HEK293T (cell line): ENCODE results near the gene MPZ.
"Not testable (repeated sequence)": the region's sequence is repeated elsewhere in the genome, so short reads cannot be mapped to it uniquely, and the experiment has no call there.

ENCODE experiments used
- CTCF ChIA-PET: fragments of 350-600 bp; formaldehyde crosslinking; extraction: SDS; loops from one replicate; lab custom pipeline; 2021; ENCODE audit warnings: antibody characterized with exemption, inconsistent platforms; lab: Yijun Ruan, JAX
- POLR2A ChIA-PET: fragments of 350-600 bp; formaldehyde crosslinking; extraction: SDS; loops from one replicate; lab custom pipeline; 2020; ENCODE audit warnings: antibody characterized with exemption, inconsistent platforms; lab: Yijun Ruan, JAX
- DNase-seq: peaks from one replicate; pipeline ENCODE4 v3.0.0; 2012; ENCODE audit warnings: mixed read lengths; ENCODE audit errors: extremely low spot score
- ARNT ChIP-seq: fragments of 450-650 bp; IDR thresholded peaks from 2 replicates; pipeline ENCODE4 v1.6.1; 2017; ENCODE audit warnings: mild to moderate bottlenecking
- BHLHE40 ChIP-seq: fragments of 450-650 bp; IDR thresholded peaks from 2 replicates; pipeline ENCODE4 v1.6.1; 2016; ENCODE audit warnings: mild to moderate bottlenecking, moderate library complexity, borderline replicate concordance
- CTBP1 ChIP-seq: fragments of 450-650 bp; IDR thresholded peaks from 2 replicates; pipeline ENCODE4 v1.6.1; 2016; ENCODE audit warnings: borderline replicate concordance
- ELF4 ChIP-seq: fragments of 450-650 bp; IDR thresholded peaks from 2 replicates; pipeline ENCODE4 v1.6.1; 2017; ENCODE audit warnings: antibody characterized with exemption
- FOXA1 ChIP-seq: fragments of 450-650 bp; IDR thresholded peaks from 2 replicates; pipeline ENCODE4 v1.6.1; 2016; ENCODE audit warnings: mild to moderate bottlenecking
- FOXK2 ChIP-seq: fragments of 450-650 bp; IDR thresholded peaks from 2 replicates; pipeline ENCODE4 v1.6.1; 2016; ENCODE audit warnings: mild to moderate bottlenecking
- FOXM1 ChIP-seq: fragments of 450-650 bp; IDR thresholded peaks from 2 replicates; pipeline ENCODE4 v1.6.1; 2017; ENCODE audit warnings: mild to moderate bottlenecking, borderline replicate concordance
- HDGF ChIP-seq: fragments of 450-650 bp; IDR thresholded peaks from 2 replicates; pipeline ENCODE4 v1.6.1; 2017; ENCODE audit warnings: antibody characterized with exemption, borderline replicate concordance
- L3MBTL2 ChIP-seq: fragments of 450-650 bp; conservative IDR thresholded peaks from 2 replicates; pipeline ENCODE4 v1.6.1; 2016; ENCODE audit warnings: mild to moderate bottlenecking
- LEF1 ChIP-seq: fragments of 450-650 bp; IDR thresholded peaks from 2 replicates; pipeline ENCODE4 v1.6.1; 2017; ENCODE audit warnings: mild to moderate bottlenecking, borderline replicate concordance
- NFRKB ChIP-seq: fragments of 450-650 bp; IDR thresholded peaks from 2 replicates; pipeline ENCODE4 v1.6.1; 2016; ENCODE audit warnings: mild to moderate bottlenecking, moderate library complexity
- SP1 ChIP-seq: fragments of 450-650 bp; IDR thresholded peaks from 2 replicates; pipeline ENCODE4 v1.6.1; 2017
- SUZ12 ChIP-seq: fragments of 450-650 bp; IDR thresholded peaks from 2 replicates; pipeline ENCODE4 v1.6.1; 2016; ENCODE audit warnings: mild to moderate bottlenecking
- TARDBP ChIP-seq: fragments of 450-650 bp; IDR thresholded peaks from 2 replicates; pipeline ENCODE4 v1.6.1; 2016
- ZNF384 ChIP-seq: fragments of 450-650 bp; IDR thresholded peaks from 2 replicates; pipeline ENCODE4 v1.6.1; 2016
- TF ChIP-seq, protein P1 (sequence below): fragments of 450-650 bp; IDR thresholded peaks from 2 replicates; pipeline ENCODE4 v1.6.1; 2016

Gene MPZ

DNA sequence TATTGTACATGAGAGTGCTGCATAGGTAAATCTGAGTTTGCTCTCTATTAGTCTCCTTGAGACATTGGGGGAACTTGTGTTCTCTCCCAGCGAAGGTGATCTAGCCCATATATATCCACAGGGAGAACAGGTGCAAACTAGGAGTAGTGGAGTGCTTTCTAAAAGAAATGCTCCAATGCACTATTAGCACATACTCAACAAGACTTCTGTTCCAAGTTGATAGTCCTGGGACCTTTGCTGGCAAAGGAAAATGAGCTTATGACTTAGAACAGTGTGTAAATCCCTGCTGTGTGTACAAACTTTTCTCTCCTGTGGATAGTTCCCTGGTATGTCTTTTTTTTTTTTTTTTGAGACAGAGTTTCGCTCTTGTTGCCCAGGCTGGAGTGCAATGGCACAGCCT, 32.4 kb upstream of the MPZ start:
- DNase-seq, result no peak
- no peak for TF ChIP-seq CTBP1
- no peak for TF ChIP-seq NFRKB
- no peak for TF ChIP-seq ARNT
- TF ChIP-seq, protein P1, sequence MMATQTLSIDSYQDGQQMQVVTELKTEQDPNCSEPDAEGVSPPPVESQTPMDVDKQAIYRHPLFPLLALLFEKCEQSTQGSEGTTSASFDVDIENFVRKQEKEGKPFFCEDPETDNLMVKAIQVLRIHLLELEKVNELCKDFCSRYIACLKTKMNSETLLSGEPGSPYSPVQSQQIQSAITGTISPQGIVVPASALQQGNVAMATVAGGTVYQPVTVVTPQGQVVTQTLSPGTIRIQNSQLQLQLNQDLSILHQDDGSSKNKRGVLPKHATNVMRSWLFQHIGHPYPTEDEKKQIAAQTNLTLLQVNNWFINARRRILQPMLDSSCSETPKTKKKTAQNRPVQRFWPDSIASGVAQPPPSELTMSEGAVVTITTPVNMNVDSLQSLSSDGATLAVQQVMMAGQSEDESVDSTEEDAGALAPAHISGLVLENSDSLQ, result no peak
- TF ChIP-seq BHLHE40, result no peak
- TF ChIP-seq FOXM1, result no peak
- no peak for TF ChIP-seq L3MBTL2
- no peak for TF ChIP-seq HDGF
- no peak for TF ChIP-seq TARDBP
- CTCF ChIA-PET, result no interaction called here
- POLR2A ChIA-PET, result no interaction called here

- CTCF ChIA-PET, result no interaction called here
- DNase-seq, result no peak
- TF ChIP-seq ZNF384 (no peak), TARDBP (no peak), FOXK2 (no peak), NFRKB (no peak), ELF4 (no peak), FOXM1 (no peak), SUZ12 (no peak), ARNT (no peak), HDGF (no peak), BHLHE40 (no peak), FOXA1 (no peak), L3MBTL2 (no peak), SP1 (no peak), CTBP1 (no peak), LEF1 (no peak)
- TF ChIP-seq, protein P1, result no peak
- POLR2A ChIA-PET, result no interaction called here
These were observed 26.0 kb upstream of the MPZ start for GRCh38 chr1:161335796-161336195.

DNA sequence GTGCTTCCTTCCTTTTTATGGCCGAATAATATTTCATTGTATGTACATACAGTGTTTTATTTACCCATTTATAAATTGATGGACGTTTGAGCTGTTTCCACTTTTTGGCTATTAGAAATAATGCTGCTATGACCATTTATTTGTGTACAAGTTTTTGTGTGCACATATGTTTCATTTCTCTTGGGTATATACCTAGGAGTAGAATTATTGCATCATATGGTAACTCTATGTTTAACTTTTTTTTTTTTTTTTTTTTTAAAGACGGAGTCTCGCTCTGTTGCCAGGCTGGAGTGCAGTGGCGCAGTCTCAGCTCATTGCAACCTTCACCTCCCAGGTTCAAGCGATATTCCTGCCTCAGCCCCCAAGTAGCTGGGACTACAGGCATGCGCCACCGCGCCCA, 23.4 kb upstream of the MPZ start:
- ChIA-PET CTCF (no interaction called here), POLR2A (no interaction called here)
- DNase-seq, result no peak
- TF ChIP-seq SUZ12 (no peak), ZNF384 (no peak), TARDBP (no peak), SP1 (no peak), HDGF (no peak), BHLHE40 (no peak), CTBP1 (no peak), ELF4 (no peak), FOXM1 (no peak)
- TF ChIP-seq, protein P1, result no peak

GRCh38 chr1:161330346-161330745, 20.6 kb upstream of the MPZ start:
- TF ChIP-seq BHLHE40 (no peak), ARNT (no peak), LEF1 (no peak), HDGF (no peak), FOXA1 (no peak), CTBP1 (no peak), FOXM1 (no peak), FOXK2 (no peak), L3MBTL2 (no peak), ELF4 (no peak), SUZ12 (no peak), ZNF384 (no peak), NFRKB (no peak), TARDBP (no peak), SP1 (no peak)
- TF ChIP-seq, protein P1, result no peak
- CTCF ChIA-PET, result no interaction called here
- DNase-seq, result no peak
- POLR2A ChIA-PET, result no interaction called here

DNA sequence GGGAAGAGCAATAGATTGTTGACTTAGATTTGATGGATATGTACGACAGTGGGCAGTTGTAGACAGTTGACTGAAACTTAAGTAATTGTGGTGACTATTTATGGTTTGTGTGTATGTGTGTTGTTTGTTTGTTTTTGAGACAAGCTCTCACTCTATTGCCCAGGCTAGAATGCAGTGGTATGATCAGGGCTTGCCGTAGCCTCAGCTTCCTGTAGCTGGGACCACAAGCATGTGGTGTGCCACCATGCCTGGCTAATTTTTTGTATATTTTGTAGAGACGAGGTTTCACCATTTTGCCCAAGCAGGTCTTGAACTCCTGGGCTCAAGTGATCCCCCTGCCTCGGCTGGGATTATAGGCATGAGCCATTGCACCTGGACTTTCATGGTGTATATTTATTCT, 14.3 kb upstream of the MPZ start:
- TF ChIP-seq BHLHE40 (no peak), L3MBTL2 (no peak), FOXA1 (no peak), ZNF384 (no peak), FOXK2 (no peak), HDGF (no peak), CTBP1 (no peak), NFRKB (no peak), ELF4 (no peak), SP1 (no peak), FOXM1 (no peak), ARNT (no peak), TARDBP (no peak), SUZ12 (no peak), LEF1 (no peak)
- TF ChIP-seq, protein P1, result no peak
- POLR2A ChIA-PET, result interaction anchor here (1.0 kb wide), 1 partner anchor 10 kb away, joined by 4 read pairs; the partner anchor contains the start of gene SDHC
- no peak for DNase-seq
- CTCF ChIA-PET, result no interaction called here

- CTCF ChIA-PET, DNase-seq, POLR2A ChIA-PET: not testable (repeated sequence)
These were observed 6.3 kb upstream of the MPZ start for GRCh38 chr1:161315841-161316674.
